Superior temporal gyrus (tissue), 1 donor: ENCODE data around the gene CNTN3.

ENCODE experiments used
- DNase-seq: peaks from one replicate; pipeline ENCODE4 v3.0.0-alpha.2; 2016; ENCODE audit errors: extremely low spot score

The CNTN3 gene

GRCh38 chr3:74614107-74614967, at the start of gene CNTN3:
CNTN3 (minus strand) TSS chr3:74614659; CDS start chr3:74521112, 93,547 bp downstream.
- DNase-seq, result no peak

- no peak for DNase-seq
Measured at GRCh38 chr3:74663178-74663577, 48.7 kb upstream of the CNTN3 start.

- DNase-seq, result no peak
Measured at GRCh38 chr3:74661672-74662071, 47.2 kb upstream of the CNTN3 start.

- no peak for DNase-seq
Measured at GRCh38 chr3:74651885-74652284, 37.4 kb upstream of the CNTN3 start.

GRCh38 chr3:74651292-74651691, 36.8 kb upstream of the CNTN3 start:
- DNase-seq, result no peak

- no peak for DNase-seq
Measured at GRCh38 chr3:74648107-74648506, 33.6 kb upstream of the CNTN3 start.

- DNase-seq, result no peak
Measured at GRCh38 chr3:74646094-74646493, 31.6 kb upstream of the CNTN3 start.

GRCh38 chr3:74643636-74644035, 29.2 kb upstream of the CNTN3 start:
- no peak for DNase-seq

GRCh38 chr3:74642876-74643275, 28.4 kb upstream of the CNTN3 start:
- no peak for DNase-seq

- DNase-seq, result no peak
Measured at GRCh38 chr3:74640211-74640610, 25.8 kb upstream of the CNTN3 start.

- DNase-seq, result no peak
Measured at GRCh38 chr3:74639681-74640080, 25.2 kb upstream of the CNTN3 start.

GRCh38 chr3:74636981-74637380, 22.5 kb upstream of the CNTN3 start:
- DNase-seq, result no peak

GRCh38 chr3:74633021-74633420, 18.6 kb upstream of the CNTN3 start:
- DNase-seq, result no peak

- DNase-seq, result no peak
Measured at GRCh38 chr3:74631351-74632140, 17.1 kb upstream of the CNTN3 start.

GRCh38 chr3:74630602-74631001, 16.1 kb upstream of the CNTN3 start:
- peak; percentile 59 for DNase-seq

GRCh38 chr3:74626011-74626410, 11.6 kb upstream of the CNTN3 start:
- no peak for DNase-seq

GRCh38 chr3:74624301-74624700, 9.8 kb upstream of the CNTN3 start:
- no peak for DNase-seq

- no peak for DNase-seq
Measured at GRCh38 chr3:74623261-74623836, 8.9 kb upstream of the CNTN3 start.

GRCh38 chr3:74621581-74621980, 7.1 kb upstream of the CNTN3 start:
- DNase-seq, result no peak

GRCh38 chr3:74617776-74618175, 3.3 kb upstream of the CNTN3 start:
- no peak for DNase-seq

- DNase-seq, result no peak
Measured at GRCh38 chr3:74613521-74614106, 845 bp downstream of the CNTN3 start.

- no peak for DNase-seq
Measured at GRCh38 chr3:74613060-74613459, 1.4 kb downstream of the CNTN3 start.
